HG03439 (cell line): ENCODE results near the gene CCL17.
"Not testable (repeated sequence)": the region's sequence is repeated elsewhere in the genome, so short reads cannot be mapped to it uniquely, and the experiment has no call there.

Experiments
- ATAC-seq: cut with Tn5 transposase; IDR thresholded peaks from one replicate; pipeline ENCODE4 v1.9.1; 2021; ENCODE audit warnings: mild to moderate bottlenecking, moderate library complexity; ENCODE audit not compliant: unreplicated experiment

CCL17 gene

DNA sequence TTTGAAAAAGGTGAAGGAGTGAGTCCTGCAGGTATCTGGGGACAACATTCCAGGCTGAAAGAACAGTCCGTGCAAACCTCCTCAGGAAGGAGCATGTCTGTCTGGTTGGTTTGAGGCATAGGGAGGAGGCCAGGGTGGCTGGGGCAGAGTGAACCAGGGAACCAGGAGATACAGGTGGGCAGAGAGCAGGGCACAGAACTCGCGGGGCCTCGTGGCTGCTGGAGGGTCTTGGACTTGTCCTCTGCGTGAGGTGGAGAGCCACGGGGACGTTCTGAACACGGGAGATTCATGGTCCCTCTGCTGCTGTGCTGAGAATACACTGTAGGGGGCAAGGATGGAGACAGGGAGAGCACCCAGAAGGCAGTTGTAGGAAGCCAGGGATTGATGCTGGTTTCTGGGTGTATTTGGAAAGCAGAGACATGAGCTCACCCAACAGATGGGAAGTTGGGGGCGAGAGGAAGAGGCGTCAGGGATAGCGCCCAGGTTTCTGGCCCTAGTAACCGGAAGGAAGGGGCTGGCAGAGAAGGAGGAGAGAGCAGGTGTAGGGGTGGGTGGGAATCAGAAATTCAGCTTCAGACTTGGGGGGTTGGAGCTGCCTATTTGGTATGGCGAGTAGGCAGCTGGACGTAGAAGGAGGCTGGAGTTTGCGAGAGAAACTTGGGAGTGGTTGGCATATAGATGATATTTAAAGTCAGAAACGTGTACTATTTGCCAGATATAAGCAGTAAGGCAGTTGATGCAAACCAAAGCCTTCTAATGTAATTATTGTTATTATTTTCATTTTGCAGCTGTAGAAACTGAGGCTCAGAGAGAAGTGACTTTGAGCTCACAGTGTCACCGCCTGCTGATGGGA lies at the start of gene CCL17:
TSS of gene CCL17 (plus strand) at position 803 of the 853 bp plus-strand sequence. CDS start 9,166 bp downstream, outside the sequence.
- no peak for ATAC-seq

DNA sequence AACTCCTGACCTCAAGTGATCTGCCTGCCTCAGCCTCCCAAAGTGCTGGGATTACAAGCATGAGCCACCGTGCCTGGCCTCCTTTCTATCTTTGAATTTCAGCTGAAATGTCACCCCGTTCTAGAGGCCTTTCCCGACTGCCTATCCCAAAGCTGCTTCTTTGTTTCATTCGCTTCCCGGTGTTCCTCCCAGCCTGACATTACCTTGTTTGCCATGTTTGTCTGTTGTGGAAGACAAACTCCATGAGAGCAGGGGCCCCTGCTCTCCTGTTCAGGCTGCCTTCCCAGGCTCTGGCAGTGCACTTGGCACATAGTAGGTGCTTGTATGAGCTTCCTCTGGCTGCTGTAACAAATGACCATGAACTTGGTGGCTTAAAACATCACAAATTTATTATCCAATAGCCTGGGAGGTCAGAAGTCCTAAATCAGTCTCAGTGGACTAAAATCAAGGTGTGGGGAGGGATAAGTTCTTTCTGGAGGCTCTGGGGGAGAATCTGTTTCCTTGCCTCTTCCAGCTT lies 48.6 kb upstream of the CCL17 start:
- no peak for ATAC-seq

DNA sequence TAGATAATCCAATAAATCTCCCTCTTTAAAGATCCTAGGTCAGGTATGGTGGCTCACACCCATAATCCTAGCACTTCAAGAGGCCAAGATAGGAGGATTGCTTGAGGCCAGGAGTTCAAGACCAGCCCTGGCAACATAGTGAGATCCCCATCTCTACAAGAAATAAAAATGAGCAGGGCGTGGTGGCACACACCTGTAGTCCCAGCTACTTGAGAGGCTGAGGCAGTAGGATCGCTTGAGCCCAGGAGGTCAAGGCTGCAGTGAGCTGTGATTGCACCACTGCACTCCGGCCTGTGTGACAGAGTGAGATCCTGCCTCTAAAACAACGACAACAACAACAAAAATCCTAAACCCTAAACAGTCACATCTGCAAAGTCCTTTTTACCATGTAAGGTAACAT lies 48.0 kb upstream of the CCL17 start:
- no peak for ATAC-seq

DNA sequence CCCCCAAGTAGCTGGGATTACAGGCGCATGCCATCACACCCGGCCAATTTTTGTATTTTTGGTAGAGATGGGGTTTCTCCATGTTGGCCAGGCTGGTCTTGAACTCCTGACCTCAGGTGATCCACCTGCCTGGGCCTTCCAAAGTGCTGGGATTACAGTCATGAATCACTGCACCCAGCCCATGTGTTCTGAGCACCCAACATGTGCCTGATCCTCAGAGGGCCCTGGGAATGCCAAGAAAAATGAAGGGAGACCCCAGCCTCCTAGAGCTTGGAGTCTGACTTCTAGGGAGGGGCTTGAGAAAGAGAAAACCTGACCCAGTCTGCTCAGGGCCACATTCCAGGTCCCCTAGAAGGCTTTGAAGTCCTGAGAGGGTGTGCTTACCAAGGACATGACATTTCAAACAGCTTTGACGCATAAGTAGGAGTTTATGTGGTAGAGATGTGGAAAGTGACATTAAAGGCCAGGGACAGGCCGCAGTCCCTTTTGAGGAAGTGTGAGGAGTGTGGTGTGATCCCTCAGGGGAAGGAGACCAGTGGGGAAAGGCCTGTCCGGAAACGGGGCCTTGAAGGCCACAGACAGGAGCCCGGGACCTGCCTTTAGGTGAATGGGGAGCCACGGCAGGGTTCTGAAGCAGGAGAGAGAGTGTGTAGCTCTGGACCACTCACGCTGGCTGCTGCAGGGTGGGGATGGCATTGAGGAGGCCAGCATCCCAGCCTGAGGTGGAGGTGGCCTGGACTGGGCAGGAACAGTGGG lies 47.1 kb upstream of the CCL17 start:
- ATAC-seq: no peak

DNA sequence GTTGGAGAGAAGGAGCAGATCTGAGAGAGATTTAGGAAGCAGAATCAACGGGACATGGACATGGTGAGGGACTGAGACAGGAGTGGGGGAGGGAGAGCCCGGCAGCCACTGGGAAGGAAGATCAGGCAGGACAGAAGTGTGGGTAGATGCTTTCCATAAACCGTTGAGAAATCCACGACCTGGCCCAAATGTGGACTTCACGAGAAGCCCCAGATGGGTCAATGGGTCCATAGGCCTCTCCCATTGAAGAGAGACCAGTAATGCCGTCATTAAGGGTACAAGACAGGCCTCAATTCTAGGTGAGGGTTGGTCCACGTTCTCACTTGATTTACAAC lies 46.5 kb upstream of the CCL17 start:
- no peak for ATAC-seq

DNA sequence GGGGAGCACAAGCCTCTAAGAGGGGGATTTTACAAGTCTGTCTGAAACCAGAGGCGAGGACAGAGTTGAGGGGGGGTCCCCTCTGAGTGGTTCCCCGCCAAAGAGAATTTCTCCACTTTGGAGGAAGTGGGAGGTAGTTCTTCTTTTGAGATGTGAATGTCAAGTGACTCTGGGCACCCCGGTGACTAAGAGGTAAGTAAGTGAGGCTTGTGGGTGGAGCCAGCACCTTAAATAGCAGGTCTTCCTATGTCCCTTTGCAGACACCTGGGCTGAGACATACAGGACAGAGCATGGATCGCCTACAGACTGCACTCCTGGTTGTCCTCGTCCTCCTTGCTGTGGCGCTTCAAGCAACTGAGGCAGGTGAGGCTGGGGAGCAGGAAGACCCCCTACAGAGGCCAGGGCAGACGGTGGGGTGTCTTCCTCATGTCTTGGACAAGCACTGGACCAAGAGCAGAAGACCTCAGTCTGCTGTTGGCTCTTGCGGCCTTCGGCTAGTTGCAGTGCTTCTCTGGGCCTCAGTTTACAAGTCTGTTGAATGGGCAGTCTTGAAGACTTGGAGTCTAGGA lies 46.0 kb upstream of the CCL17 start, which contains the start of gene CCL22:
TSS of gene CCL22 (plus strand) at position 257 of the 569 bp plus-strand sequence. CDS start at position 291, 34 bp downstream.
- no peak for ATAC-seq

DNA sequence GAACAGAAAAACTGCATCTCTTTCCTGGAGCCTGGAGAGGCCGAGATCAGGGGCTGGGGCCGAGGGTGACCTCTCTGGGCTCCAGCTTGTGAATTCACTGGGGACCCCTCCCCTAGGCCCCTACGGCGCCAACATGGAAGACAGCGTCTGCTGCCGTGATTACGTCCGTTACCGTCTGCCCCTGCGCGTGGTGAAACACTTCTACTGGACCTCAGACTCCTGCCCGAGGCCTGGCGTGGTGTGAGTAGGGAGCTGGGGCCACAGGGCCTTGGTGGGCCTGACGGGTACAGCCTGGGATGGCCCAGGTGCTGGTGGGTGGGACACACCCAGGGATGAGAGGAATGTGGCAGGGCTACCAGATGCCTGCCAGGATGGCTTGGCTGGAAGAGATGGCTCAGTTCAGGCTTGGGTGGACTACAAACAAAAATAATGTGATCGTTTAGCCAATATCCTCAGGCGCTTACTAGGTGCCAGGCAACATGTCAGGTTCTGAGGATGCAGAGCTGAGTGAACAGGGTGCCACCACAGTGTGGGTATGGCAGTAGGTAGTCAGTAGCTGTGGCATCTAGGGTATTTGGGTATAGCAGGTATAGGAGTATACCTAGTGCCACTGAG lies 44.1 kb upstream of the CCL17 start:
- no peak for ATAC-seq

DNA sequence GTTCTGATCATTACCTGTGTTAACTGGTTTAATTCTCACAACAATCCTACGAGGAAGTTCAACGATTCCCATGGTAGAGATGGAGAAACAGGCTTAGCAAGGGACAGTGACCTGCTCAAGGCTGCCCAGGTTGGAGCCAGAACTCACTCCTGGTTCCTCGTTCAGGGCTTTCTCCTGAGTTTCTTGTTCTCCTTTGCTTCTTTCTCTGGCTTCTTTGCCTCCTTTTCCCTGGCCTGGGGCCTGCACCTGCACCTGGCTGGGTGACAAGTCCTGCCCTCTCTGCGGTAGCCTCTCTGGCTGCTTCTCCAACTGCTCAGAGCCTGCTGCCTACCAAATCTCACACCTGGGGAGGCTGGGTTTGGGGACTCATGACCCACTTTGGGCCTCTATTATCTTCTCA lies 43.2 kb upstream of the CCL17 start:
- no peak for ATAC-seq

DNA sequence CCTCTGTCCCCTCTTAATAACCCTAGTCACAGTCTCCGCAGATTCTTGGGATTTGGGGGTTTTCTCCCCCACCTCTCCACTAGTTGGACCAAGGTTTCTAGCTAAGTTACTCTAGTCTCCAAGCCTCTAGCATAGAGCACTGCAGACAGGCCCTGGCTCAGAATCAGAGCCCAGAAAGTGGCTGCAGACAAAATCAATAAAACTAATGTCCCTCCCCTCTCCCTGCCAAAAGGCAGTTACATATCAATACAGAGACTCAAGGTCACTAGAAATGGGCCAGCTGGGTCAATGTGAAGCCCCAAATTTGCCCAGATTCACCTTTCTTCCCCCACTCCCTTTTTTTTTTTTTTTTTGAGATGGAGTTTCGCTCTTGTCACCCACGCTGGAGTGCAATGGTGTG lies 40.4 kb upstream of the CCL17 start:
- ATAC-seq: no peak

DNA sequence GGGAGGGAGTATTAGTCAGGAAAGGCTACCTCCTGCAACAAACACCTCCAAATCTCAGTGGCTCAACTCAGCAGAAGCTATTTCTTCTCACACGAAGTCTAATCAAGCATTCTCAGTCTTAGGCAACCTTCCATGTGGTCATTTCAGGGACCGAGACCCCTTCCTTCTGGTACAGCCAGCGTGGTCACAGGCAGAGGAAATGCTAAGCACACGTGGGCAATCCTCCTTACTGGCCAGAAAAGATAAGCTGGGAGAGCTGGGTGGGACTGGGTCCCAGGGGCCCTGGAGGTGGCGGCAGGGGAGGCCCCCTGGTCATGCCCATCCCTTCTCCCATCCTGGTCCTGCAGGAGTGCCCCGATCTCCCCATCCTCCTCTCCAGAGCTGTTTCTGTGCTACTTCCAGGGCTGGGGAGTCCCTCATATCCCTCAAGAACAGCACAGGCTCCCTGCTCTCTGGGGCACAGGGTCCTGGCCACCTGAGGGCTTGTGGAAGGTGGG lies 38.0 kb upstream of the CCL17 start:
- ATAC-seq: no peak

DNA sequence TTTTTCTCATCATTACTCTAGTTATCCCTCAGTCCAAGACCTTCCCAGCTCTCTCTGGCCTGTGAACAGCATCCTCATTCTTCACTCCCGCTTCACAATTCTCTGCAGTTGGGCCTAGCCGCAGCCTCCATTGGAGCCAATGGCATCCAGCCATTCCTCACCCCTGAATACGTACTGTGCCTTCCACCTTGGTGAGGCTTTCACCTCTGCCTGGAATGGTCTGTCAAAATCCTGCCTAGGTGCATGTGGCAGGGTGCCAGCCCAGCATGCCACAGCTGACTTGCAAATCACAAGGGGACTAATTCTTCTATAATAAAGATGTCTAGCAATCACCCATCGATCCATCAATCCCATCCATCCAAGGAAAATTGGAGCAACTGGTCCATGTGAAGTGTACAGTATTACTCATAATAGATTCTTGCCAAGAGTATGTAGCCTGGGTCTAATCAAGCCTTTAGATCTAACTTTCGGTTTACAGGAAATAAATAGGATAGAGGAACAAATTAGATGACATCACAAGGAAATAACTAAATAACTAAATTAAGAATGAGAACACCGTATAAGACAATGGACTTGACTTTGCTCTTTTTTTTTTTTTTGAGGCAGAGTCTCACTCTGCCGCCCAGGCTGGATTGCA lies 37.3 kb upstream of the CCL17 start:
- ATAC-seq: no peak

DNA sequence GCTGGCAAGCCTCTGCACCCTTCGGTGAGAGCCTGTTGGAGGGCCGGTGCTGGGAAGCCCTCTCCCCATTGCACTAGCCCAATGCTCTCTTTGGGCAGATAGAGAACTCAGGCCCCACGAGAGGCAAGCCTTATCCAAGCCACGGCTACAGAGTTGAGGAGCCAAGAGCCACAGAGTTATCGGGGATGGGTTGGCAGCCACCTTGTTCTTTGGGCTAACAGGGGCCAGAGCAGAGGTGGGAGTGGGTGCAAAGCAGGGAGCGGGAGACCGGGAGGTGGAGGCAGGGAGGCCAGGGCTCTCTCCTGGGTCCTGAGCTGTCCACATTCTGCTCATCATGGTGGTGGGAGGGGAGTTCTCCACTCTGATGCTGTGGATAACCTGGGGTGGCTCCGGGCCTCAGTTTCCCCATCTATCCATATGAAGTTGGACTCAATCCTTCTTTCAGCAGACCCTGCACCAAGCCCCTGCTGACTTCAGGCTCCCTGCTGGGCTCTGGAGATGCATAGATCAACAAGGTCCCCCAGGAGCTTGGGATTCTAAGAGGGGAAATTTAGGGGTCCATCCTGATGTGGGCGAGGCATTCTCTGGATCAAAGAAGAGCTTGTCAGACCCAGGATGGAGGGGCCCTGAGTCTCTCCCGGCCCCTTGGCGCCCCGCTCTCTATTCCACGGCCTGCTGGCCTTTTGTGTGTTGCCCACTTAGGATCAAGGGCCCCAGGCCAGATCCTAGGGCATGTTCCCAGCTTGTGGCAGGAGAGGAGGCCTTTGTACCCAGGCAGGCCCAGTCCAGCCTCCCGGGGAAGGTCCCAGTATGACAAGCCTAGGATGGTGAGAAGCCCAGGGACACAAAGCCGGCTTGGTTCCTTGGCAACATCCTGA lies 32.8 kb upstream of the CCL17 start:
- ATAC-seq: no peak

DNA sequence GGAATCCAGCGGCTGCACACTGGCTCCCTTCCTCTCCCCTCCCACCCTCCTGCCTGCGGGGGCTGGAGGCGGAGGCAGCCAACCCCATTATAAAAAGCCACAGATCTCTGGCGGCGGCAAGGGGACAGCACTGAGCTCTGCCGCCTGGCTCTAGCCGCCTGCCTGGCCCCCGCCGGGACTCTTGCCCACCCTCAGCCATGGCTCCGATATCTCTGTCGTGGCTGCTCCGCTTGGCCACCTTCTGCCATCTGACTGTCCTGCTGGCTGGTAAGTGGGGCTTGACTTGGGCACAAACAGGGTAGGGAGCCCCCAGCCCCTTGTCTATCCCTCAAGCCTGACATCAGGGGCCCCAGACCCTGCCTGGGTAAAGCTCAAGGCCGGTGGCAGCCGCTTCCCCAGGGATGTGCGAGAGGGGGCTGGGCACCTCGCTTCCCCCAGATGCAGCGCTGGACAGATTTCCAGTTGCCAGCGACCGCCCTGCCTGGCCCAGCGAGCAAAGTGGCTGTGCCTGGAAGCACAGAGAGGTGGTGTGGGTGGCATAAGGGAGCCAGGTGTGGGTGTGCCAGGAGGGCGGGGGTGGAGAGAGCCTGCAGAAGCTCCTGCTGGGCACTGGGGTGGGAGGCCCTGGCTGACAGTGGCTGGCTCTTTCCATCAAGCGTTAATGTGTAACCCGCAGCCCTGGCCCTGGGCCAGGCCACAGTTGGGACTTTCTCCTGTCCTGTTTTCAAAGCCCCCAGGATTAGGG lies 32.0 kb upstream of the CCL17 start, which contains the start of gene CX3CL1:
TSS of gene CX3CL1 (plus strand) at position 119 of the 745 bp plus-strand sequence. CDS start at position 198, 79 bp downstream.
- ATAC-seq: no peak

DNA sequence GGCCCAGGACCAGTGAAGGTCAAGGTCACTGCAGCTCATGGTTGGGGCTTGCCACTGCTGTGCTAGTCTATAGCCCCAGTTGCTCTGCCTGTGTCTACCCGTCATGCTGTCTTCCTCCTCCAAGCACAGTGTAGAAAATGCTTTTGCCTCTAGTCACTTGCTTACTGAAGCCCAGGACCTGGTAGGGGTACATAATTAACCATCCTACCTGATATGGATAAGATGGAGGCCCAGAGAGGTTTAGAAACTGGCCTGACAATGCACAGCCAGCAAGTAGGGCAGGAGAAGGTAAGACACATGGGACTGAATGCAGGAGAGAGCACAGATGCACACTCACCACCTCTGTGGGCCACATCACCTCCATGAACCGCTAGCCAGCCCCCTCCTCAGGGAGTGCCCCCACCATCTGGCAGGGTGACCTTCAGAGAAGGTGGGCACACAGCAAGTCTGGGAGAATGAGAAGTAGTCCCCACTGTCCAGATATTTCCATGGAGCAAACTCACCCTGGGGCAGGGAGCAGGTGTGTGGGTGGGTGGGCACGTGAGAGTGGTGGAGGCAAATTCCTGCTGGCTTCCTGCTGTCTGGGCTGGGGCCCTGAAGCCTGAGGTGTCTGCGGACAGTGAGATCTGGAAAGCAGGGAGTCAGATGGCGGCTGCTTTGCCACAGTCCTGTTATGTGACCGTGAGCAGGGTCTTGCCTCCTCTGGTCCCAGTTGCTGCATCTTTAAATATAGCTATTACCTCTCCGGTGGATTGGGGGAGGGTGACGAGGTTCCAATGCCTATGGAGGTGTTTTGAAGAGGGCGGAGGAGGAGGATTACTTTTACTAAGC lies 31.2 kb upstream of the CCL17 start:
- ATAC-seq: no peak

DNA sequence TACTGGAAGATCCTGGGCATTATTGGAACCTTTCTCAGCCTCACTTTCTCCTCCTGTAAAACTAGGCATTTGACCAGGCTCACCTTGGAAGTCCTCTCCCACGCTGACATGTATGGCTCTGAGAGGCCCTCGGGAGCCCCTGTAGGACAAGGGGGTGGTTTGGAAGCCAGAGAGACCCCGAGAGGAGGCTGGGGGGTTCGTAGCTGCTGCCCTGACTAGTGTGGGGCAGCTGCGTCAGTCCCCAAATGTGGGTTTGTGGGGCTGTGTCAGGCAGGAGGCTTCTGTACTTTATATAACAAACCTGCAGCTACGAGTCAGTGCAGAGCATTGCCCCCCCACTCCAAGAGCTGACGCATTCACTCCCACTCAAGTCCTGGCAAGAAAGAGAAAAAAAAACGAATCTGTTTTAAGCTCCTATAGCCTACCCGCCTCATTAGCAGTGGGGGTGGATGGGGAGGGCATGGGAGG lies 30.5 kb upstream of the CCL17 start:
- ATAC-seq: no peak

DNA sequence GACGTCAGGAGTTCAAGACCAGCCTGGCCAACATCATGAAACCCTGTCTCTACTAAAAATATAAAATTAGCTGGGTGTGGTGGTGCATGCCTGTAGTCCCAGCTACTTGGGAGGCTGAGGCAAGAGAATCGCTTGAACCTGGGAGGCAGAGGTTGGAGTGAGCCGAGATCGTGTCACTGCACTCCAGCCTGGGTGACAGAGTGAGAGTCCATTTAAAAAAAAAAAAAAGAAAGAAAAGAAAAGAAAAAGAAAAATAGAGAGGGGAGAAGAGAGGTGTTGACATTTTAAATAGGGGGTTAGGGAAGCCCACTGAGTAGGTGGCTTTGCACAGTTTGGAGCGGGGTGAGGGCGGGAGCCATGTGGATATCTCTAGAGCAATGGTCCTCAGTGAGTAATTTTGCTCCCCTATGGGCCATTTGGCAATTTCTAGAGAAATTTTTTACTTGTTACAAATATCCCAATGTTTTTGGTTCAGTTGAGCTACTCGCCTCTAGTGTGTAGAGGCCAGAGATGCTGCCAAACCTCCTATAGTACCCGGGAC lies 29.6 kb upstream of the CCL17 start:
- not testable (repeated sequence) for ATAC-seq

DNA sequence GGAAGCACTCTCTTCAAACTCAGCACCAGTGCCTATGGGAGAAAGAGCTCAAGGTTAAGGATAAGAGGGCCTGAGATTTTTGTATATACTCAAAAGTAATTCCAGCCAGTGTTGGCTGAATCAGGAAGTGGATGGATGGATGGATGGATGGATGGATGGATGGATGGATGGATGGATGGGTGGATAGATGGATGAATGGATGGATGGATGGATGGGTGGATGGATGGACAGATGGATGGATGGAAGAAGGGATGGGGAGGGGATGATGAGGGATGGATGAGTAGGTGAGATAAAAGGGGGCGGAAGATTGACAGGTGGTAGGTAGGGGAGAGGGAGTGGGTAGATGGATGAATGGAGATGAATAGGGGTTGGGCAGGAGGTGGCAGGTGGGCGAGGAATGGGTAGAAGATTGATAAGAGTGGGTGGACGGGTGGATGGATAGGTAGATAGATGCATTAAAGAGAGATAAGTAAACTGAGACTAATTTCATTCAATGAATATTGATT lies 28.2 kb upstream of the CCL17 start:
- ATAC-seq: no peak
